K562 (cell line): ENCODE measurements around the gene C9orf153. TPM values are rescaled to one million over a fixed set of nuclear protein-coding genes. Genes with fewer than 3 reads are reported as not detected.

ENCODE experiments used
- ARID1B ChIP-seq: fragments of 450-650 bp; IDR thresholded peaks from 2 replicates; pipeline ENCODE4 v1.6.1; 2016; ENCODE audit warnings: antibody characterized with exemption, mild to moderate bottlenecking, inconsistent platforms
- ATF1 ChIP-seq, 2 experiments: fragments of 450-650 bp in 1 of 2; IDR thresholded peaks; 2 replicates each; pipeline ENCODE4 v1.6.1; 2016; ENCODE audit warnings: missing compliant biosample characterization in 1 of 2, missing genetic modification characterization in 1 of 2
- BRD4 ChIP-seq: fragments of 200-600 bp; sonication (generic); IDR thresholded peaks from 2 replicates; pipeline ENCODE4 v1.6.1; 2017; ENCODE audit warnings: inconsistent platforms
- CREM ChIP-seq: IDR thresholded peaks from 2 replicates; pipeline ENCODE4 v1.6.1; 2014; ENCODE audit warnings: antibody characterized with exemption, low read depth
- EP400 ChIP-seq: fragments of 450-650 bp; IDR thresholded peaks from 2 replicates; pipeline ENCODE4 v1.6.1; 2017; ENCODE audit warnings: antibody characterized with exemption, mild to moderate bottlenecking, moderate library complexity
- ESRRA ChIP-seq: fragments of 450-650 bp; IDR thresholded peaks from 2 replicates; pipeline ENCODE4 v1.6.1; 2014; ENCODE audit warnings: low read depth, mild to moderate bottlenecking, moderate library complexity, borderline replicate concordance
- FOXJ3 ChIP-seq: sonication (generic); formaldehyde crosslinking; IDR thresholded peaks from 2 replicates; pipeline ENCODE4 v1.4.0; 2020; ENCODE audit warnings: mild to moderate bottlenecking, missing genetic modification reagents
- ILF3 ChIP-seq: fragments of 450-650 bp; IDR thresholded peaks from 2 replicates; pipeline ENCODE4 v1.6.1; 2018; ENCODE audit warnings: antibody characterized with exemption, mild to moderate bottlenecking, moderate library complexity, borderline replicate concordance
- KAT2B ChIP-seq: IDR thresholded peaks from one replicate; pipeline ENCODE4 v1.6.1; 2012; ENCODE audit warnings: low read depth, mild to moderate bottlenecking, control low read depth, inconsistent platforms, low read length, moderate library complexity
- MYC ChIP-seq, 2 experiments: fragments of 250-450 bp in 1 of 2; sonication (Bioruptor Pico) in 1 of 2; IDR thresholded peaks; 2 replicates each; pipeline versions ENCODE4 v1.5.1 to v1.6.1; 2012 to 2021; ENCODE audit warnings: low read depth in 2 of 2, borderline replicate concordance in 1 of 2, improper control_type of control experiment in 1 of 2, low read length in 1 of 2, mild to moderate bottlenecking in 1 of 2, moderate library complexity in 1 of 2
- NFRKB ChIP-seq: fragments of 450-650 bp; IDR thresholded peaks from 2 replicates; pipeline ENCODE4 v1.6.1; 2016; ENCODE audit warnings: low read depth
- RAD21 ChIP-seq, 2 experiments: fragments of 250-450 bp in 1 of 2; fragments of 450-650 bp in 1 of 2; sonication (Bioruptor Pico) in 1 of 2; formaldehyde crosslinking in 1 of 2; IDR thresholded peaks in 1 of 2; conservative IDR thresholded peaks in 1 of 2; 2 replicates each; pipeline versions ENCODE4 v1.4.0 to v1.8.0; 2020 to 2022; ENCODE audit warnings: mild to moderate bottlenecking in 2 of 2, moderate library complexity in 1 of 2
- TAF1 ChIP-seq: IDR thresholded peaks from 2 replicates; pipeline ENCODE4 v1.6.1; 2011; ENCODE audit warnings: mild to moderate bottlenecking, low read length, moderate library complexity; ENCODE audit not compliant: insufficient read depth, control insufficient read depth, severe bottlenecking; ENCODE audit errors: extremely low read depth
- TAF15 ChIP-seq: fragments of 200-400 bp; formaldehyde crosslinking; IDR thresholded peaks from 2 replicates; pipeline ENCODE4 v1.6.1; 2017; ENCODE audit warnings: mild to moderate bottlenecking, low read depth, low read length, moderate library complexity
- polyA plus RNA-seq, 8 experiments: library from polyadenylated mRNA; depleted of rRNA in 4 of 8; stranded (reverse) in 5 of 8; unstranded in 3 of 8; fragments of >200 nt; fragmentation: Nextera tagmentation in 2 of 8; fragmentation: Illumina TruSeq in 1 of 8; extraction: Ambion mirVana in 2 of 8; extraction: Trizol in 1 of 8; gene quantifications; 2 replicates each; pipeline versions ENCODE4 v1.2.1 to v1.2.3, GENCODE V29; 2011 to 2014; ENCODE audit warnings: inconsistent platforms in 1 of 8, missing spikeins in 1 of 8
- total RNA-seq, 7 experiments: library from RNA; depleted of rRNA in 6 of 7; stranded (reverse); fragments of >200 nt in 6 of 7; fragmentation: Illumina TruSeq in 2 of 7; extraction: Trizol in 2 of 7; gene quantifications; 2 replicates each; pipeline versions ENCODE4 v1.2.1 to v1.2.3, GENCODE V29; 2011 to 2021; ENCODE audit warnings: low replicate concordance in 1 of 7
- TF ChIP-seq, protein P1 (sequence below), 3 experiments: IDR thresholded peaks in 2 of 3; conservative IDR thresholded peaks in 1 of 3; 2 replicates each; pipeline ENCODE4 v1.5.1; 2011 to 2012; ENCODE audit warnings: low read length in 3 of 3, mild to moderate bottlenecking in 3 of 3, control low read depth in 2 of 3, improper control_type of control experiment in 1 of 3, inconsistent platforms in 1 of 3, low read depth in 1 of 3, mixed read lengths in 1 of 3, moderate library complexity in 1 of 3; ENCODE audit not compliant: insufficient read depth in 2 of 3
- TF ChIP-seq, protein P2 (sequence below): fragments of 250-450 bp; sonication (Bioruptor Pico); IDR thresholded peaks from 2 replicates; pipeline ENCODE4 v1.8.0; 2021; ENCODE audit warnings: moderate library complexity, mild to moderate bottlenecking, inconsistent platforms
- TF ChIP-seq, protein P3 (sequence below): sonication (generic); formaldehyde crosslinking; IDR thresholded peaks from 2 replicates; pipeline ENCODE4 v1.8.0; 2022; ENCODE audit warnings: mild to moderate bottlenecking, missing genetic modification reagents, borderline replicate concordance
- TF ChIP-seq, protein P4 (sequence below): fragments of 450-650 bp; IDR thresholded peaks from 2 replicates; pipeline ENCODE4 v1.6.1; 2016

C9orf153 gene
- total and polyA plus RNA-seq, 9 of the 15 experiments (the other 6 are each of a cell fraction or from before 2014, with no cell fraction given), result 0.07 to 1.2 (median 0.11) TPM; not detected in 5

DNA sequence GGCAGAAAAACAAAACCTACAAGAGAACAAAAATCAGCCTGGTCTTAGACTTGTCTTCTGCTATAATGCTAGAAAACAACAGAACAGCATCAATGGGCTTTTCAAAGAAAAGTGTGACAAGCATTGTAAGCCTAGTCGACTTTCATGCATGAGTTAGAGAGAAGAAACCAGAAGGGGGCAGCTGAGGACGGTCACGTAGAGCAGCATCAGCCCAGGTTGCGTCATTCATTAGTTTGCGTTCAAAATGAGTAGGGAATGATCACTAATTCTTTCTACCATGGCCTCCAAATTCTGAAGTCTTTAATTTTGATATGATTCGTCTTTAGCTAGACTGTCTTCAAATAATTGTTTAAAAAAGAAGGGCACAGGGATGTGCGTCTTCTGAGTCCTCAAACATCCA lies 27.6 kb upstream of the C9orf153 start (continued):
- TF ChIP-seq, protein P1, sequence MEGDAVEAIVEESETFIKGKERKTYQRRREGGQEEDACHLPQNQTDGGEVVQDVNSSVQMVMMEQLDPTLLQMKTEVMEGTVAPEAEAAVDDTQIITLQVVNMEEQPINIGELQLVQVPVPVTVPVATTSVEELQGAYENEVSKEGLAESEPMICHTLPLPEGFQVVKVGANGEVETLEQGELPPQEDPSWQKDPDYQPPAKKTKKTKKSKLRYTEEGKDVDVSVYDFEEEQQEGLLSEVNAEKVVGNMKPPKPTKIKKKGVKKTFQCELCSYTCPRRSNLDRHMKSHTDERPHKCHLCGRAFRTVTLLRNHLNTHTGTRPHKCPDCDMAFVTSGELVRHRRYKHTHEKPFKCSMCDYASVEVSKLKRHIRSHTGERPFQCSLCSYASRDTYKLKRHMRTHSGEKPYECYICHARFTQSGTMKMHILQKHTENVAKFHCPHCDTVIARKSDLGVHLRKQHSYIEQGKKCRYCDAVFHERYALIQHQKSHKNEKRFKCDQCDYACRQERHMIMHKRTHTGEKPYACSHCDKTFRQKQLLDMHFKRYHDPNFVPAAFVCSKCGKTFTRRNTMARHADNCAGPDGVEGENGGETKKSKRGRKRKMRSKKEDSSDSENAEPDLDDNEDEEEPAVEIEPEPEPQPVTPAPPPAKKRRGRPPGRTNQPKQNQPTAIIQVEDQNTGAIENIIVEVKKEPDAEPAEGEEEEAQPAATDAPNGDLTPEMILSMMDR (IDR thresholded peaks at IDR 0.05 in 2 of 3, conservative IDR thresholded peaks at IDR 0.05 in 1 of 3; ENCODE audit: insufficient read depth in 2 of 3, low read depth in 1 of 3, low read length in 3 of 3), result peak; percentile 27 to 53 (median 46); a peak in 4 of 6 replicates
- TF ChIP-seq MYC (IDR thresholded peaks at IDR 0.05; ENCODE audit: low read depth, low read length) (0 out of 2 replicates have a peak, but pooled peaks have one; percentile 34), MYC (CRISPR knock-in tag; IDR thresholded peaks at IDR 0.05; ENCODE audit: borderline replicate concordance, low read depth) (no peak), KAT2B (no peak), TAF1 (no peak), FOXJ3 (CRISPR knock-in tag) (no peak), RAD21 (CRISPR knock-in tag; conservative IDR thresholded peaks at IDR 0.05 in 1 of 2, IDR thresholded peaks at IDR 0.05 in 1 of 2) (peak; percentile 7 to 36; a peak in 1 of 4 replicates), CREM (peak; percentile 76), ARID1B (no peak), ILF3 (no peak), BRD4 (no peak), ATF1 (CRISPR knock-in tag; IDR thresholded peaks at IDR 0.05) (no peak), ATF1 (tag; IDR thresholded peaks at IDR 0.05) (peak; percentile 57; the same call in 1 of the 2 replicates), TAF15 (no peak), NFRKB (peak; percentile 14; the same call in 1 of the 2 replicates), EP400 (peak; percentile 38; the same call in 1 of the 2 replicates), ESRRA (no peak)
- TF ChIP-seq, protein P2, sequence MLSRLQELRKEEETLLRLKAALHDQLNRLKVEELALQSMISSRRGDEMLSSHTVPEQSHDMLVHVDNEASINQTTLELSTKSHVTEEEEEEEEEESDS (CRISPR knock-in tag), result no peak
- TF ChIP-seq, protein P3, sequence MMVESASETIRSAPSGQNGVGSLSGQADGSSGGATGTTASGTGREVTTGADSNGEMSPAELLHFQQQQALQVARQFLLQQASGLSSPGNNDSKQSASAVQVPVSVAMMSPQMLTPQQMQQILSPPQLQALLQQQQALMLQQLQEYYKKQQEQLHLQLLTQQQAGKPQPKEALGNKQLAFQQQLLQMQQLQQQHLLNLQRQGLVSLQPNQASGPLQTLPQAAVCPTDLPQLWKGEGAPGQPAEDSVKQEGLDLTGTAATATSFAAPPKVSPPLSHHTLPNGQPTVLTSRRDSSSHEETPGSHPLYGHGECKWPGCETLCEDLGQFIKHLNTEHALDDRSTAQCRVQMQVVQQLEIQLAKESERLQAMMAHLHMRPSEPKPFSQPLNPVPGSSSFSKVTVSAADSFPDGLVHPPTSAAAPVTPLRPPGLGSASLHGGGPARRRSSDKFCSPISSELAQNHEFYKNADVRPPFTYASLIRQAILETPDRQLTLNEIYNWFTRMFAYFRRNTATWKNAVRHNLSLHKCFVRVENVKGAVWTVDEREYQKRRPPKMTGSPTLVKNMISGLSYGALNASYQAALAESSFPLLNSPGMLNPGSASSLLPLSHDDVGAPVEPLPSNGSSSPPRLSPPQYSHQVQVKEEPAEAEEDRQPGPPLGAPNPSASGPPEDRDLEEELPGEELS (CRISPR knock-in tag), result no peak
- TF ChIP-seq, protein P4, sequence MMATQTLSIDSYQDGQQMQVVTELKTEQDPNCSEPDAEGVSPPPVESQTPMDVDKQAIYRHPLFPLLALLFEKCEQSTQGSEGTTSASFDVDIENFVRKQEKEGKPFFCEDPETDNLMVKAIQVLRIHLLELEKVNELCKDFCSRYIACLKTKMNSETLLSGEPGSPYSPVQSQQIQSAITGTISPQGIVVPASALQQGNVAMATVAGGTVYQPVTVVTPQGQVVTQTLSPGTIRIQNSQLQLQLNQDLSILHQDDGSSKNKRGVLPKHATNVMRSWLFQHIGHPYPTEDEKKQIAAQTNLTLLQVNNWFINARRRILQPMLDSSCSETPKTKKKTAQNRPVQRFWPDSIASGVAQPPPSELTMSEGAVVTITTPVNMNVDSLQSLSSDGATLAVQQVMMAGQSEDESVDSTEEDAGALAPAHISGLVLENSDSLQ, result no peak
